ENCODE measurements around the gene HRCT1.

The HRCT1 gene

GRCh38 chr9:35945341-35946018, 39.5 kb downstream of the HRCT1 start:
- peak; percentile 66 for DNase-seq

DNA sequence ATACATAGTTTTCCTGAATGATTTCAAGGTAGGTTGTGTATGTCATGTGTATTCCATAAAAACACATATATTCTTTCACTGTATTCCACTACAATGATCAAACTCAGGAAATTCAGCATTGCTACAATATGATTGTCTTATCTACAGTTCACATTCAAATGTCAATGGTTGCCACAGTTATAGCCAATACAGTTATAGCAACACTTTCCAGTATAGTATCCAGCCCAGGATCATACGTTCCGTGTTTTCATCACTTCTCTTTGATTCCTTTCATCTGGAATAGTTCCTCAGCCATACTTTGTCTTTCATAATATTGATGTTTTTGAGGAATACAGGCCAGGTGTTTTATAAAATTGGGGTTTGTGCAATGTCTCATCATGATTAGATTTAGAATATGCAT, 42.4 kb downstream of the HRCT1 start:
- no peak for DNase-seq

DNA sequence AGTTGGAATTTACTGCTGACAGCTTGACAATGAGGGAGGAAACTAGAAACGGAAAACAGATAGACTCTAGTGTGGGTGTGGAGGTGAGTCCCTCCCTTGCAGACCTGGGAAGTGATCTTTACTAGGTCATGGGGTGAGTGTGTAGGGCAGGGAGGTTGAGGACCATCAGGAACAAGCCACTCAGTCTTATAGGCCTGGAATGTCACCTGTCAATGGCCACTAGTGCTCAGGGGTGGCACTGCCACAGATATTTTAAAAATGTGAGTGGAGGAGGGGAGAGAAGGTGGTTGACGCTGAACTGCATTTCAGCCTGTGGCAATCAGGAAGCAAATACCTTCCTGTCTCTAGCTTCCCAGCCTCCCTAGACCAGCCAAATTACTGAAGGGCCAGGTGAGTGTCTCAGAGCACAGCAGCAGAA, 42.9 kb downstream of the HRCT1 start:
- no peak for DNase-seq

GRCh38 chr9:35951736-35952135, 45.7 kb downstream of the HRCT1 start:
- no peak for DNase-seq

DNA sequence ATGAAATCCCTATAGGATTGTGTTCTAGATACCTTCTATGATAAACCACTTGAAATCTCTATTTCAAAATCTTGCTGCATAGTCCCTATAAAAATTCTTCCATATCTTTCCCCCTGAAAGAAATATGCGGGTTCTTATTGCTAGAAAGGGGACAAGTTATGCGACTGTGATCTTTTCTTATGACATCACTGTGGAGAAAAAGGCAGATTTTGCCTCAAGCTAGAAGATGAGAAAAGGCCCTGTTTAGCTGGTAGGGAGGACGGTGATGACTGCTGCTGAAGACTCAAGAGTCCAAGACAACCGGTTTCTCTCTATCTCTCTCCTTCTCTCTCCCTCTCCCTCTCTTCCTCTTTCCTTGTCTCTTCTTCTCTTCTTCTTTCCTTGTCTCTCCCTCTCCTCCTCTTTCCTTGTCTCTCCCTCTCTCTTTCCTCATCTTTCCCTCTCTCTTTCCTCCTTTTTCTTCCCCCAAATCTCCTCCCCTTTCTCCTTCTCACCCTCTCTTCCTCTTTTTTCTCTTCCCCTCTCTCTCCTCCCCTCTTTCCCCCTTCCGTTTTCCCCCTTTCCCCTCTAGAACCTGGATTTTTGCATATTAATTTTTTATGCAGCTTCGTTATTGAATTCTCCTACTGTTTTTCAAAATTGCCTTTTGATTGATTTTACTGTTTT, 46.7 kb downstream of the HRCT1 start:
- no peak for DNase-seq

DNA sequence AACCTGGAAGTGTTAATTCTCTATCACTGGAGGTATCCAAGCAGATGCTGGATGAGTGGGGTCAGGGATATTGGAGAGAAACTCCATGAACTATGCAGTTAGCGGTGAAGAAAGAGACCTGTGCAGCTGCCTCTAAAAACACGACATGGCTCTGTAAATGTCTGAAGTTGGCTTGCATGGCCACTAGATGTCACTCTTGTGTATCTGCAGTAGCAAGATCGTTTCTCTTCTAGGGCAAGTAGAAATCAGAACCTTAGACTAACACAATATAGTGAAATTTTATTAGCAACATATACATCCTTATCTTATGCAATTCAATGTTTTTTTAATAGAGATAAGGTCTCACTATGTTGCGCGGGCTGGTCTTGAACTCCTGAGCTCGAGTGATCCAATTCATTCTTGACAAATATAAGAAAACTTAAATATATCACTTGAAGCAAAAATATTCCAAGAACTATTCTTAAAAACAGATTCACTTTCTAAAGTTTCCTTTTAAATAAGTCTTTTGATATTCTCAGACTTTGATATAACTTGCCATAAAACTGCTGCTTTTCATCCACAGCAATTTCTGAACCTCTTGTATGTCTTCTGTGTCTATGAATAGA, 49.0 kb downstream of the HRCT1 start:
- DNase-seq = peak; percentile 75

DNA sequence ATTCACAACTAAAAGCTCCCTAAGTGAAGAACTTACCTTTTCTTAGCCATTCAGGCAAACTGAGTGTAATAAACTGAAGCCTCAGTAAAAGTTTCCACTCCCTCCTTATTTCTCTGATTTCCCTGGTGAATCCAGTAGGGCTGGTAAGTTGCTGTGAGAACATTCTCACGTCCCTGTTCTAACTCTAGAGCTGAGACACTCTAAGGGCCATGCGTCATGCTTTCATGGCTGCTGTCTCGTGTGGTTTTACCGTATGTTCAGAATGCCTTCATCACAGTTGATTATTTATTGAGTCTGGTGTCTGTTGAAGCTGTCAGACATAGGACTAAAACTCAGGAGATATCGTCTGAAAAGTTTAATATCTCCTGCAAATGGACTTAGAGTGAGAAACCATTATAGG, 50.6 kb downstream of the HRCT1 start:
- no peak for DNase-seq

All from CD4-positive, alpha-beta T cell treated with Interleukin-17A for 1 hour (primary cell).